ENCODE results near the gene RPS17.

DNA sequence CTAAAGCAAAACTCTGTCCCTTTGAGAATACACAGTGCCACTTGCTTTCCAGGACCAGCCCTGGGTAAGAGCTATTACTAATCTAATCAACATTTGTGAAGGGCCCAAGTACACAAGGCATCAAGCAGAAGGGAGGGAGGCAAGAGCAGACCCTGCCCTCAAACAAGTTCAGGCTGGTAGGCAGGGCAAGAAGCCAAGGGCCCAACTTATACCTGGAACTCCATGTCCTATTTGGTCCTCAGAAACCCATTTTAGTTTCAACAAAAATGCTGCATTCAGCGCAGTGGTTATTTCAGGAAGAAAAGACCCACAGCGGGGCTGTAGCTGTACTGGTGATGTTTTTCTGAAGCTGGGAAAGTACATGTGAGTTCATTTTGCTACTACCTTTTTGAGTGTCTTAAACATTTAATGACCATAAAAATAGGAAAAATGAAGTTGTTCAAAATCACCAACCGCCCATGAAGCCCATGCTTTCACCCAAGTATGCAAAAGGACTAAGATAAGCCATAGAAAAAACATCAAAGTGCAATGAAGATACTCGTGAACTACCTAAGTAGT is 2.8 kb downstream of the RPS17 start:
- TF ChIP-seq, protein P1, sequence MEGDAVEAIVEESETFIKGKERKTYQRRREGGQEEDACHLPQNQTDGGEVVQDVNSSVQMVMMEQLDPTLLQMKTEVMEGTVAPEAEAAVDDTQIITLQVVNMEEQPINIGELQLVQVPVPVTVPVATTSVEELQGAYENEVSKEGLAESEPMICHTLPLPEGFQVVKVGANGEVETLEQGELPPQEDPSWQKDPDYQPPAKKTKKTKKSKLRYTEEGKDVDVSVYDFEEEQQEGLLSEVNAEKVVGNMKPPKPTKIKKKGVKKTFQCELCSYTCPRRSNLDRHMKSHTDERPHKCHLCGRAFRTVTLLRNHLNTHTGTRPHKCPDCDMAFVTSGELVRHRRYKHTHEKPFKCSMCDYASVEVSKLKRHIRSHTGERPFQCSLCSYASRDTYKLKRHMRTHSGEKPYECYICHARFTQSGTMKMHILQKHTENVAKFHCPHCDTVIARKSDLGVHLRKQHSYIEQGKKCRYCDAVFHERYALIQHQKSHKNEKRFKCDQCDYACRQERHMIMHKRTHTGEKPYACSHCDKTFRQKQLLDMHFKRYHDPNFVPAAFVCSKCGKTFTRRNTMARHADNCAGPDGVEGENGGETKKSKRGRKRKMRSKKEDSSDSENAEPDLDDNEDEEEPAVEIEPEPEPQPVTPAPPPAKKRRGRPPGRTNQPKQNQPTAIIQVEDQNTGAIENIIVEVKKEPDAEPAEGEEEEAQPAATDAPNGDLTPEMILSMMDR (IDR thresholded peaks at IDR 0.05) = no peak
- no peak for TF ChIP-seq POLR2A (IDR thresholded peaks at IDR 0.05)

All from lower leg skin (tissue), 3 donors.